Sigmoid colon (tissue), 7 donors: Measurements from ENCODE around the gene PLPPR1. TPM values are rescaled to one million over a fixed set of nuclear protein-coding genes. Genes with fewer than 3 reads are reported as not detected.

Experiments
- DNase-seq: peaks from one replicate; pipeline ENCODE4 v3.0.0-alpha.2; 2019
- H3K27ac ChIP-seq, 4 donors: fragments of 200-600 bp; sonication (generic); one replicate each; pipeline ENCODE4 v1.5.1; 2016 to 2019; ENCODE audit warnings: mild to moderate bottlenecking in 1 of 4
- H3K27me3 ChIP-seq, 3 donors: fragments of 200-600 bp; sonication (generic); one replicate each; pipeline ENCODE4 v1.5.1; 2019; ENCODE audit warnings: mild to moderate bottlenecking in 1 of 3
- H3K36me3 ChIP-seq, 4 donors: fragments of 200-600 bp; sonication (generic); one replicate each; pipeline ENCODE4 v1.5.1; 2016 to 2019
- H3K4me1 ChIP-seq, 4 donors: fragments of 200-600 bp; sonication (generic); one replicate each; pipeline ENCODE4 v1.5.1; 2017 to 2019
- H3K4me3 ChIP-seq, 4 donors: fragments of 200-600 bp; sonication (generic); one replicate each; pipeline ENCODE4 v1.5.1; 2017 to 2019; ENCODE audit warnings: mild to moderate bottlenecking in 2 of 4, moderate library complexity in 1 of 4
- H3K9me3 ChIP-seq, 4 donors: fragments of 200-600 bp in 3 of 4; sonication (generic) in 3 of 4; one replicate each; pipeline versions ENCODE4 v1.5.1 to v1.6.1; 2013 to 2019
- CTCF ChIP-seq, 4 experiments: fragments of 450-650 bp in 3 of 4; fragments of 200-600 bp in 1 of 4; IDR thresholded peaks; one replicate each; pipeline ENCODE4 v1.5.1; 2016 to 2019; ENCODE audit warnings: antibody characterized with exemption in 4 of 4, mild to moderate bottlenecking in 3 of 4, moderate library complexity in 2 of 4
- EP300 ChIP-seq, 4 donors: sonication (generic); formaldehyde crosslinking; IDR thresholded peaks; one replicate each; pipeline ENCODE4 v1.6.1; 2017; ENCODE audit warnings: antibody characterized with exemption in 4 of 4
- POLR2A ChIP-seq, 2 donors: fragments of 450-650 bp; IDR thresholded peaks; one replicate each; pipeline ENCODE4 v1.6.1; 2016; ENCODE audit warnings: antibody characterized with exemption in 2 of 2, mild to moderate bottlenecking in 2 of 2, moderate library complexity in 2 of 2
- POLR2AphosphoS5 ChIP-seq, 4 donors: sonication (generic); formaldehyde crosslinking; IDR thresholded peaks; one replicate each; pipeline ENCODE4 v1.6.1; 2017; ENCODE audit warnings: antibody characterized with exemption in 4 of 4
- WGBS, 2 donors: extraction: QIAGEN DNeasy Blood & Tissue Kit; methylation state at CpG; one replicate each; pipeline ENCODE4 v1.1.7; 2013; 5-methylcytosine and 5-hydroxymethylcytosine counted together
- intact Hi-C: fragments of 100-400 bp; cut with DNase I; formaldehyde crosslinking; loops from one replicate; pipeline ENCODE4 v1.15.1; 2023
- polyA plus RNA-seq, 3 donors: library from polyadenylated mRNA; stranded (reverse); fragments of 200-250 nt; gene quantifications; one replicate each; pipeline ENCODE4 v1.2.3, GENCODE V29; 2013
- total RNA-seq, 4 donors: library from RNA; depleted of rRNA; stranded (reverse); fragments of >200 nt; gene quantifications; one replicate each; pipeline ENCODE4 v1.1.0, GENCODE V29; 2016
- donor health status: healthy with polysubstance abuse.
- donor health status: Bipolar disorder and iron deficiency.
- donor health status: healthy.

Gene PLPPR1
- total and polyA plus RNA-seq, 7 donors: 0.07 to 0.81 (median 0.38) TPM; not detected in 3

GRCh38 chr9:101054657-101055056 lies 26.1 kb downstream of the PLPPR1 start:
- Histone ChIP-seq H3K27me3 (no peaks in the 10 kb centered on the region), H3K9me3 (no peaks in the 10 kb centered on the region), H3K4me1 (no peaks in the 10 kb centered on the region), H3K27ac (no peak overlapping the region), H3K4me3 (no peak overlapping the region), H3K36me3 (no peaks in the 10 kb centered on the region)
- intact Hi-C loops: no loop called here
- no peak for DNase-seq
- 52 to 76% methylated on average over 8 of the region's 8 CpGs for WGBS, 2 donors
- TF ChIP-seq EP300 (IDR thresholded peaks at IDR 0.05) (no peak), POLR2AphosphoS5 (IDR thresholded peaks at IDR 0.05) (no peak), CTCF (IDR thresholded peaks at IDR 0.05) (no peak), POLR2A (IDR thresholded peaks at IDR 0.05) (no peak)

- H3K4me1 ChIP-seq: no peaks in the 10 kb centered on the region
- WGBS, 2 donors: 83% methylated on average over 3 of the region's 3 CpGs
- no peaks in the 10 kb centered on the region for H3K27me3 ChIP-seq
- no peaks in the 10 kb centered on the region for H3K9me3 ChIP-seq
- no peak overlapping the region for H3K27ac ChIP-seq
- intact Hi-C loops: no loop called here
- no peak for DNase-seq
- no peak for TF ChIP-seq POLR2A (IDR thresholded peaks at IDR 0.05)
- TF ChIP-seq CTCF (IDR thresholded peaks at IDR 0.05): no peak
- no peak overlapping the region for H3K4me3 ChIP-seq
- no peaks in the 10 kb centered on the region for H3K36me3 ChIP-seq
Measured at GRCh38 chr9:101055516-101055915, 27.0 kb downstream of the PLPPR1 start.

- no peak for DNase-seq
- no peaks in the 10 kb centered on the region for H3K27me3 ChIP-seq
Measured at GRCh38 chr9:101062686-101063085, 34.2 kb downstream of the PLPPR1 start.

GRCh38 chr9:101063192-101063591 lies 34.7 kb downstream of the PLPPR1 start:
- H3K9me3 ChIP-seq: no peaks in the 10 kb centered on the region
- H3K36me3 ChIP-seq: no peaks in the 10 kb centered on the region
- H3K4me3 ChIP-seq: no peak overlapping the region
- H3K27me3 ChIP-seq: no peaks in the 10 kb centered on the region
- TF ChIP-seq CTCF (IDR thresholded peaks at IDR 0.05) (no peak), POLR2AphosphoS5 (IDR thresholded peaks at IDR 0.05) (no peak), POLR2A (IDR thresholded peaks at IDR 0.05) (no peak), EP300 (IDR thresholded peaks at IDR 0.05) (no peak)
- WGBS, 2 donors: 48 to 92% methylated on average over 2 of the region's 2 CpGs
- H3K4me1 ChIP-seq: no peaks in the 10 kb centered on the region
- intact Hi-C loops: no loop called here
- DNase-seq: no peak
- H3K27ac ChIP-seq: no peak overlapping the region

More at GRCh38 chr9:101062686-101063085, 34.2 kb downstream of the PLPPR1 start:
- WGBS, 2 donors: 23 to 67% methylated on average over 1 of the region's 1 CpG
- TF ChIP-seq CTCF (IDR thresholded peaks at IDR 0.05): no peak
- TF ChIP-seq POLR2A (IDR thresholded peaks at IDR 0.05): no peak
- no peak for TF ChIP-seq EP300 (IDR thresholded peaks at IDR 0.05)
- no peak for TF ChIP-seq POLR2AphosphoS5 (IDR thresholded peaks at IDR 0.05)
- Histone ChIP-seq H3K4me3 (no peak overlapping the region), H3K4me1 (no peaks in the 10 kb centered on the region), H3K9me3 (no peaks in the 10 kb centered on the region), H3K27ac (no peak overlapping the region), H3K36me3 (no peaks in the 10 kb centered on the region)
- intact Hi-C loops: no loop called here

- Histone ChIP-seq H3K36me3 (no peaks in the 10 kb centered on the region), H3K9me3 (no peaks in the 10 kb centered on the region), H3K27me3 (no peaks in the 10 kb centered on the region), H3K4me1 (no peaks in the 10 kb centered on the region), H3K27ac (no peak overlapping the region), H3K4me3 (no peak overlapping the region)
- no peak for DNase-seq
- intact Hi-C loops: no loop called here
- TF ChIP-seq POLR2A (IDR thresholded peaks at IDR 0.05): no peak
- no peak for TF ChIP-seq CTCF (IDR thresholded peaks at IDR 0.05)
- TF ChIP-seq EP300 (IDR thresholded peaks at IDR 0.05): no peak
- TF ChIP-seq POLR2AphosphoS5 (IDR thresholded peaks at IDR 0.05): no peak
Measured at GRCh38 chr9:101064206-101064605, 35.7 kb downstream of the PLPPR1 start.
